Measurements from ENCODE around the gene ZP4.

Gene ZP4

DNA sequence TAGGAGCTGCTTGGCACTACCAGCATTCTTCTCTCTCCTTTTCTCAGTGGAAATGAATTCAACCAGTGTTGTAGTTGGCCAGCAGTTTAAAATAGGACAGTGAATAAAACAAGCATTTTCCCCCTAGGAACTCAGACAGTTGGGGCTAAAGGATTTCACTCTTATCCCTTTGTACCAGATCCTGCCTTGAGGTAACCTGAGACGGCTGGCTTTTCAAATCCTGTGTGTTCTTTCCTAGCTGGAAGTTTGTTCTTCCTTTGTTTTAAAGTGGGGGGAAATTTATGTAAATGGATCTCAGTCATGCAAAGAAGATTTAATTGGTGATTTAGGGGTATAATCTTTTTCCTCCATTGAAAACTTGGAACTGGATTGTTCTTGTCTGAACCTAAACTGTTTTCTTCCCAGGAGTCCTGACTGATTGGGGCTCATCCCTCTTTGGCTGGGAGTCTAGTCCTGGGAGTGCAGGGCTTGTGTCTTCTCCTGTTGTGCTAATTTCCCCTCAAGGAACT, 23.3 kb downstream of the ZP4 start:
- no peak for DNase-seq (ENCODE audit: low read depth)
- TF ChIP-seq CTCF (conservative IDR thresholded peaks at IDR 0.05; ENCODE audit: low read length), result no peak
- no peak overlapping the region for H3K4me3 ChIP-seq (ENCODE audit: low read length)

DNA sequence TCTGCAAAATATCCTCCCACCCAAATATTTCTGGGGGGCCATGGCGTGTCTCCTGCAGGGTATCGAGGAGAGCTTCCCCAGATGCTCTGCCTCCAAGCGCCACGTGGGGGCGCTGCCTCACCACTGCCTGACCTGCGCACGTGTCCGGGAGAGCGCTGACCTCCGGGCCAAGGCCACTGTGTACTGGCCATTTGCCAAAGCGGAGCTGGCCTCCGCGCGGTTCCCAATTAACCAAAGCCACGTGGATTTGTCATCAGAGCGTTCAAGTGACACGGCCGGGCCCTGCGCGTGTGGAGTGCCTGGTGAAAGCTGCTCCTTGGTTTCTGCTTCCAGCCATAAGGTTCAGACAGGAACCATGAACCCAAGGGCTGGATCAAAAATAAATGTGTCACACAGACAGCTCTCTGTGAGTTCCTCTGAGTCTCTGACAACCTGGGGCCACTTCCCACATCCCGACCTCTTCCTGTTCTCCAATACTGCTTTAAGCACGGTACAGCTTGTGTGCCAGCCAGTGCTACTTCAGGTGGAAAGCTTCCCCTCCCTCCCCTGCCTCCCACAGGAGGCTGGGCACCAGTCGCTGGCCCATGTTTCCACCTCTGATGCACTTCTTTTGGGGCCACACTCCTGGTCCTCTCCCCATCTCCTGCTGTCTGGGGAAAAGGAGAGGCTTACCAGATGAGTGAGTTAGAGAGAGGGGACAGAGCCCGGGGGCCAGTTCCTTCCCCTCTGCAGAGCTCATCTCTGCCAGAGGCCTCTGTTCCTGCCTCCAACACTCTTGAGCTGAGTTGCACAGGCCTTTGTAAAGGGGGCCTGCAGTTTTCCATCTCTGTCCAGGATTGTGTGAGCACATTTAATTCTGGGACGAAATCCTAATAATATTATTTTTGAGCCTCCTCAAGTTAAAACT, 26.1 kb downstream of the ZP4 start:
- peak; percentile 33 for TF ChIP-seq CTCF (conservative IDR thresholded peaks at IDR 0.05; ENCODE audit: low read length)
- no peak for DNase-seq (ENCODE audit: low read depth)
- no peak overlapping the region for H3K4me3 ChIP-seq (ENCODE audit: low read length)

DNA sequence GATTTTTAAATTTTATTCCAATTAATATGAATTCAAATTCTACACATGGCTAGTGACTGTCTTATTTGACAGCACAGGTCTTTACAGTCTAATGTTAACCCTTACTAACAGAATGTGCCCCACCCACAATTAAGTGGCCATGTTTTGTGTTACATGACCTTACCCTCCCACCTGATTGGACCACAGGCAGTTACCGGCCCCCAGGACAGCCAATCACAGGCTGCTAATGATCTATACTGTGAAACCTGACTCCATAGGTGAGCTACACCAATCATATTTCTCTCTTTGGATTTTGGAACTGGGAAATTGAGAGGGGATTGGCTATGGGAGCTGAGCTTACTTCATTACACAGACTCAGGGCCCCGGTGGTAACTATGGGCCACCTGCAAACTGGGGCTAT, 27.5 kb downstream of the ZP4 start:
- TF ChIP-seq CTCF (conservative IDR thresholded peaks at IDR 0.05; ENCODE audit: low read length), result no peak
- DNase-seq (ENCODE audit: low read depth), result no peak
- no peak overlapping the region for H3K4me3 ChIP-seq (ENCODE audit: low read length)

- H3K4me3 ChIP-seq (ENCODE audit: low read length), result no peak overlapping the region
- TF ChIP-seq CTCF (conservative IDR thresholded peaks at IDR 0.05; ENCODE audit: low read length), result no peak
- no peak for DNase-seq (ENCODE audit: low read depth)
Observed at GRCh38 chr1:237861944-237862343, 28.8 kb downstream of the ZP4 start.

DNA sequence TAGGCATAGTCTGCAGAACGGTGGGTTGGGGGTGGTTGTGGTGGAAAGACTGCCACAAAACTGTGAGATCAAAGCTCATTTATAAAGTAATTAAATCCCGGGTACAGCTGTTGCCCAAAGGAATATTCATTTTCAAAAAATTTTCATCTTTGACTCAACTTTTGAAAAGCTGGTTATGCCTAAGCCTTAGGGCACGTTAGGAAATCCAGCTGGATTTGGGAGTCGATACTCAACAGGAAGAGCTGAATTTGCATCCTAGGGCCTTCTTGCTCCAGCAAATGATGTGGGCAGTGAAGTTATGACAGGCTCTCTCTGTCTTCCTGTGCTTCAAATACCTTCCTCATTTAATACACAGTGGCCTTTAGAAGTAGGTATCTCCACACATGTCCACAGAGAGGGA, 31.7 kb downstream of the ZP4 start:
- no peak overlapping the region for H3K4me3 ChIP-seq (ENCODE audit: low read length)
- no peak for TF ChIP-seq CTCF (conservative IDR thresholded peaks at IDR 0.05; ENCODE audit: low read length)
- DNase-seq (ENCODE audit: low read depth), result no peak

DNA sequence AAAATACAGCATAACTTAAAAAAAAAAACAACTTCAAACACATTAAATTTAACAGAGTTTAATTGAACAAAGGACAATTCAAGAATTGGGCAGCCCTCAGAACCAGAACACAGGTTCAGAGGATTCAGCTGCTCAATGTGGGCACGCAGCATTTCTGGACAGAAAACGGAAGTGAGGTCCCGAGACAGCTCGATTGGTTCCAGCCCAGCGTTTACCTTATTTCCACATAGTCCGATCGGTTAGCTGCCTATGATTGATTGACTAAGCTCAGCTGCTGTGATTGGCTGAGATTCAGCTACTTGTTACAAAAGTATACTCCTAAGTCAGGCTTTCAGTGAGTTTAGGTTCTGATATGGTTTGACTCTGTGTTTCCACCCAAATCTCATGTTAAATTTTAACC, 33.3 kb downstream of the ZP4 start:
- TF ChIP-seq CTCF (conservative IDR thresholded peaks at IDR 0.05; ENCODE audit: low read length), result no peak
- DNase-seq (ENCODE audit: low read depth), result no peak
- H3K4me3 ChIP-seq (ENCODE audit: low read length), result no peak overlapping the region

- no peak overlapping the region for H3K4me3 ChIP-seq (ENCODE audit: low read length)
- TF ChIP-seq CTCF (conservative IDR thresholded peaks at IDR 0.05; ENCODE audit: low read length), result no peak
- DNase-seq (ENCODE audit: low read depth), result no peak
Observed at GRCh38 chr1:237852342-237852741, 38.4 kb downstream of the ZP4 start.

All from AG10803 (cell line).